Lung microvascular endothelial cell (primary cell): ENCODE measurements around the gene RAB27B. TPM values are rescaled to one million over a fixed set of nuclear protein-coding genes. Genes with fewer than 3 reads are reported as not detected.

ENCODE experiments used
- DNase-seq, 2 donors: peaks; one replicate each; pipeline versions ENCODE4 v3.0.0 to v3.0.0-alpha.2; 2010; ENCODE audit warnings: low read depth in 2 of 2
- total RNA-seq: library from RNA; depleted of rRNA; stranded (reverse); fragments of >200 nt; gene quantifications from 2 replicates; pipeline ENCODE4 v1.2.1, GENCODE V29; 2014

The RAB27B gene
- total RNA-seq, 1 donor from 2014 or later = not detected

- DNase-seq = no peak
Measured at GRCh38 chr18:54906331-54907185, 78.3 kb downstream of the RAB27B start.

- DNase-seq = no peak
Measured at GRCh38 chr18:54909538-54909937, 81.3 kb downstream of the RAB27B start.

- no peak for DNase-seq
Measured at GRCh38 chr18:54910161-54910919, 82.1 kb downstream of the RAB27B start.

- no peak for DNase-seq
Measured at GRCh38 chr18:54911551-54911950, 83.3 kb downstream of the RAB27B start.

GRCh38 chr18:54914816-54915215 is 86.5 kb downstream of the RAB27B start:
- no peak for DNase-seq

GRCh38 chr18:54916507-54916906 is 88.2 kb downstream of the RAB27B start:
- no peak for DNase-seq

- DNase-seq = no peak
Measured at GRCh38 chr18:54918060-54918459, 89.8 kb downstream of the RAB27B start.

GRCh38 chr18:54919412-54919811 is 91.1 kb downstream of the RAB27B start:
- DNase-seq = no peak

- no peak for DNase-seq
Measured at GRCh38 chr18:54923339-54923956, 95.2 kb downstream of the RAB27B start.

- DNase-seq = peak; percentile 7 to 42
Measured at GRCh38 chr18:54924948-54925347, 96.7 kb downstream of the RAB27B start.

- peak in 1 of 2 donors; percentile 17 for DNase-seq
Measured at GRCh38 chr18:54926593-54927325, 98.5 kb downstream of the RAB27B start.

GRCh38 chr18:54928236-54928635 is 100.0 kb downstream of the RAB27B start:
- DNase-seq = peak in 1 of 2 donors; percentile 9

GRCh38 chr18:54931152-54931551 is 102.9 kb downstream of the RAB27B start:
- no peak for DNase-seq

GRCh38 chr18:54932472-54932871 is 104.2 kb downstream of the RAB27B start:
- peak in 1 of 2 donors; percentile 56 for DNase-seq

GRCh38 chr18:54938506-54938905 is 110.2 kb downstream of the RAB27B start:
- no peak for DNase-seq

GRCh38 chr18:54939361-54939917 is 111.2 kb downstream of the RAB27B start:
- DNase-seq = no peak

GRCh38 chr18:54942144-54942543 is 113.9 kb downstream of the RAB27B start:
- no peak for DNase-seq

- DNase-seq = no peak
Measured at GRCh38 chr18:54942569-54942968, 114.3 kb downstream of the RAB27B start.
